ENCODE results near the gene IKZF2.

IKZF2 gene

GRCh38 chr2:213157242-213157641 is 5.8 kb upstream of the IKZF2 start:
- CTCF ChIA-PET: interaction anchor here (0.6 kb wide), 1 partner anchor 171 kb away, joined by 3 read pairs; no protein-coding TSS in a partner anchor
- POLR2A ChIA-PET: interaction anchor here (0.6 kb wide), 1 partner anchor 66 kb away, joined by 4 read pairs; no protein-coding TSS in a partner anchor
- DNase-seq (ENCODE audit: extremely low spot score): no peak
- TF ChIP-seq SUZ12 (IDR thresholded peaks at IDR 0.05) (no peak), TARDBP (IDR thresholded peaks at IDR 0.05) (no peak), CTBP1 (IDR thresholded peaks at IDR 0.05; ENCODE audit: borderline replicate concordance) (no peak), FOXK2 (IDR thresholded peaks at IDR 0.05) (no peak), ELF4 (IDR thresholded peaks at IDR 0.05) (no peak), FOXA1 (IDR thresholded peaks at IDR 0.05) (no peak), BHLHE40 (IDR thresholded peaks at IDR 0.05; ENCODE audit: borderline replicate concordance) (no peak), LEF1 (IDR thresholded peaks at IDR 0.05; ENCODE audit: borderline replicate concordance) (no peak), HDGF (IDR thresholded peaks at IDR 0.05; ENCODE audit: borderline replicate concordance) (no peak), L3MBTL2 (conservative IDR thresholded peaks at IDR 0.05) (no peak), PKNOX1 (IDR thresholded peaks at IDR 0.05) (no peak), ARNT (IDR thresholded peaks at IDR 0.05) (no peak), NFRKB (IDR thresholded peaks at IDR 0.05) (no peak), ZNF384 (IDR thresholded peaks at IDR 0.05) (no peak), FOXM1 (IDR thresholded peaks at IDR 0.05; ENCODE audit: borderline replicate concordance) (no peak), SP1 (IDR thresholded peaks at IDR 0.05) (no peak)

GRCh38 chr2:213156717-213157116 is 5.3 kb upstream of the IKZF2 start:
- CTCF ChIA-PET: interaction anchor here (0.6 kb wide), 1 partner anchor 468 kb away, joined by 4 read pairs; no protein-coding TSS in a partner anchor
- TF ChIP-seq FOXK2 (IDR thresholded peaks at IDR 0.05) (no peak), ELF4 (IDR thresholded peaks at IDR 0.05) (no peak), ARNT (IDR thresholded peaks at IDR 0.05) (no peak), PKNOX1 (IDR thresholded peaks at IDR 0.05) (no peak), NFRKB (IDR thresholded peaks at IDR 0.05) (no peak), FOXA1 (IDR thresholded peaks at IDR 0.05) (no peak), FOXM1 (IDR thresholded peaks at IDR 0.05; ENCODE audit: borderline replicate concordance) (no peak), L3MBTL2 (conservative IDR thresholded peaks at IDR 0.05) (no peak), LEF1 (IDR thresholded peaks at IDR 0.05; ENCODE audit: borderline replicate concordance) (no peak), CTBP1 (IDR thresholded peaks at IDR 0.05; ENCODE audit: borderline replicate concordance) (no peak), TARDBP (IDR thresholded peaks at IDR 0.05) (no peak), SUZ12 (IDR thresholded peaks at IDR 0.05) (no peak), HDGF (IDR thresholded peaks at IDR 0.05; ENCODE audit: borderline replicate concordance) (no peak), ZNF384 (IDR thresholded peaks at IDR 0.05) (no peak), BHLHE40 (IDR thresholded peaks at IDR 0.05; ENCODE audit: borderline replicate concordance) (no peak), SP1 (IDR thresholded peaks at IDR 0.05) (no peak)
- POLR2A ChIA-PET: interaction anchor here (0.6 kb wide), 1 partner anchor 66 kb away, joined by 4 read pairs; no protein-coding TSS in a partner anchor
- no peak for DNase-seq (ENCODE audit: extremely low spot score)

DNA sequence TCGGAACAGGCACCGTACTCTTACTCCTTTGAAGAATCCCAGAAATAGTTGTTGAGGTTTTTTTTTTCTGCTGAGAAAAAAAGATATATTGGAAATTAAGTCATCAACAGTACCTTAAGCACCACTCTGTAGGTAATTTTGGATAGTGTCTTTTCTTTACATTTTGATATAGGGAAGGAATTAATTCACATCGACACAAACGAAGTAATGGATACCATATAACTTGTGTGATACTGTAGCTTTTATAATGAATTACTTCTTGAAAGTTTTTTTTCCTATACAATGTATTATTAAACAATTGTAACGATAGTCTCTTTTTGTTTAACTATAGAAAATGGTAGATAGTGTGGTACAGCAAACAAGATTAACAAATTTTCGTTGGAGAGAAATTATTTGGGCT is 1.5 kb upstream of the IKZF2 start:
- no peak for TF ChIP-seq CTBP1 (IDR thresholded peaks at IDR 0.05; ENCODE audit: borderline replicate concordance)
- TF ChIP-seq HDGF (IDR thresholded peaks at IDR 0.05; ENCODE audit: borderline replicate concordance): no peak
- no peak for TF ChIP-seq LEF1 (IDR thresholded peaks at IDR 0.05; ENCODE audit: borderline replicate concordance)
- no peak for TF ChIP-seq SUZ12 (IDR thresholded peaks at IDR 0.05)
- ChIA-PET POLR2A (no interaction called here), CTCF (interaction anchor here (0.6 to 0.7 kb wide), 2 partner anchors 8 to 192 kb away, joined by 3 to 8 read pairs; no protein-coding TSS in a partner anchor)
- no peak for DNase-seq (ENCODE audit: extremely low spot score)

DNA sequence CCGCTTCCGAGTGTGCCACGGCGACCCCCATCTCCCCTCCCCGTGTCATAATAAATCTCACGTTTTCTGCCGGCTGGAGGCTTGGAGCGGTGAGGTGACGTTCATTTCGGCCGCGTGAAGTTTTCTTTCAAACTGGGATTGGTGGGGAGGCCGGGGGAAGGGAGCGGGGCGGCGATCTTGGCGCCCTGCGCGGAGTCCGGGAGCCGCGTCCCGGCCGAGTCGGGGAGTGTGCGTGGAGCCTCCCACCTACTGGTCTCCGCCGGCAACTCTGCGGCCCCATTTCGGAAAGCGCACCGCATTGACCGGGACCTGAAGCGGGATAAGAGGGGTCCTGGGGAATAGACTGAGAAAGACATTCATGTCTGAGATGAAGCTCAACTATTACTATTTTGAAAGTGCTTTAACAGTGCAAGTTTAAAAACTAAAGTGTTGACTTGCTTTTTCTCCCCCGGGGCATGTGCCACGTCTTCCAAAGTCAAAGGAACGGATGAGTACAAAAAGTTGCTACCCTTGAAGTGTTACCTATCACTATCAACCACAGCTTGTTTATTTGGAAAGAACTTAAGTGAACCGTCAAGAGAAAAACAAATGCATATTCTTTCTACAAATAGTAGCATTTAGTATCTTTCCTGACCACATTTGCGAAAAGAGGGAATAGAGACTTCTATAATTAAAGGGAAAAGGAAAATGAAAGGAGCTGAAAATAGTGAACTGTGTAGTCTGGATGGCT is 818 bp upstream of the IKZF2 start:
- DNase-seq (ENCODE audit: extremely low spot score): peak; percentile 42
- ChIA-PET POLR2A (no interaction called here), CTCF (interaction anchor here (0.7 kb wide), 1 partner anchor 191 kb away, joined by 8 read pairs; no protein-coding TSS in a partner anchor)
- 0 out of 2 replicates have a peak, but pooled peaks have one; percentile 22 for TF ChIP-seq L3MBTL2 (conservative IDR thresholded peaks at IDR 0.05)
- TF ChIP-seq FOXK2 (IDR thresholded peaks at IDR 0.05): no peak
- TF ChIP-seq TARDBP (IDR thresholded peaks at IDR 0.05): no peak
- peak; percentile 35 for TF ChIP-seq PKNOX1 (IDR thresholded peaks at IDR 0.05)

DNA sequence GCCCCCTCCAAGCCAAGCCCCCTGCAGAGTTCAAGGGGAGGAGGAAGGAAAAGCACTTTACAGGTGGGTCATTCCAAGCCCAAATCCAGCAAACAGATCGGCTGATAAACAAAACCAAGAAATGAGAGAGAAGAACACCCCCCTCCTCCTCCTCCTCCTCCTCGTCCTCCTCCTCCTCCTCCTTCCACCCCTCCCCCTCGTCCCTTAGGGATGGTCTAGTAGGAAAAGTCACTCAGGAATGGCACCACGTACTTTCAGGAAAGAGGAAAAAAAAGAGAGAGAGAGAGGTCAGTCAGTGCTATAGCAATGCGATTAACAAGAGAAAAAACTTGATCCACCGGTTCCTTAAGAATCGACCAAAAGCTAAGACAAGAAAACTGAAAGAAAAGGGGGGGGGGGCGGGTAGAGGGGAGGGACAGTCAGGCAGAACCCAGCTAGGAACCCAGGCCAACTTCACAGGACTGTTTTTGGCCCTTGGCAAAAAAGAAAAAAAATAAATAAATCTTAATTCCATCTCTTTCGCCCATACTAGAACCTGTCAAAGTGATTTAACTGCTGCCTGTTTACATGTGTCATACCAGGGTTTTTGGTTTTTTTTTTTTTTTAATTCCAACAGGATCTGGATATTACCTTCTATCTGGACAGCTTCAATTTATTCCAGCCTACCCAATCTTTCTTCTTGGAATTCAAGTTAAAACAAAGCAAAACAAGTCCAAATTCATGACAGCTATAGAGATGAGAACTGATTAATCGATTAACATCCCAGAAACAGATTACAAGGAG is 906 bp downstream of the IKZF2 start:
- no peak for DNase-seq (ENCODE audit: extremely low spot score)
- ChIA-PET POLR2A (interaction anchor here (1.6 kb wide), 1 partner anchor 10 kb away, joined by 4 read pairs; no protein-coding TSS in a partner anchor), CTCF (no interaction called here)
- TF ChIP-seq NFRKB (IDR thresholded peaks at IDR 0.05): no peak
- no peak for TF ChIP-seq ZNF384 (IDR thresholded peaks at IDR 0.05)
- TF ChIP-seq BHLHE40 (IDR thresholded peaks at IDR 0.05; ENCODE audit: borderline replicate concordance): no peak

DNA sequence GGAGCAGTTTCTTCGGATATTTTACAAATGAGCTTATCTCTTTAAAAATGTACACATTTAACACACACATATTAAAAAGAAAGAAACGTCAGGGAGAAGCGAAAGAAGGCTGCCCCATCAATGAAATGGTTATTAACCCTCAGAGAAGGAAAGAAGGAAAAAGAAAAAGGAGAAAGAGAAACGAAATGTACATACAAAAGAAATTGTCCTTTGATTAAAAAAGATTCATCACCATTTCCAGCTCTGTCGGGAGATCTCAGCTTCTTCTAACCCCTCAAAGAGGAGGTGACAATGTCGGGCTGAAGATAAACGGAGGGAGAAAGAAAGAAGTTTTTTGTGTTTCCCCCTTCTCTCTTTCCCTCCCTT is 1.5 kb downstream of the IKZF2 start:
- no peak for DNase-seq (ENCODE audit: extremely low spot score)
- TF ChIP-seq BHLHE40 (IDR thresholded peaks at IDR 0.05; ENCODE audit: borderline replicate concordance) (no peak), FOXA1 (IDR thresholded peaks at IDR 0.05) (no peak), ZNF384 (IDR thresholded peaks at IDR 0.05) (no peak), FOXK2 (IDR thresholded peaks at IDR 0.05) (no peak)
- ChIA-PET POLR2A (no interaction called here), CTCF (no interaction called here)

Data from HEK293T (cell line).